MV-4-11 (cell line): ENCODE results near the gene ATF3.

Experiments
- DNase-seq: peaks from one replicate; lab custom pipeline; 2025; lab: John Stamatoyannopoulos, UW

The ATF3 gene, protein sequence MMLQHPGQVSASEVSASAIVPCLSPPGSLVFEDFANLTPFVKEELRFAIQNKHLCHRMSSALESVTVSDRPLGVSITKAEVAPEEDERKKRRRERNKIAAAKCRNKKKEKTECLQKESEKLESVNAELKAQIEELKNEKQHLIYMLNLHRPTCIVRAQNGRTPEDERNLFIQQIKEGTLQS

GRCh38 chr1:212608392-212608958 lies at the start of gene ATF3:
TSS of gene ATF3 (plus strand) at chr1:212608761. CDS start at chr1:212615022, 6,261 bp downstream.
- DNase-seq, result peak; percentile 96

GRCh38 chr1:212559929-212560328 lies 48.6 kb upstream of the ATF3 start:
- no peak for DNase-seq

GRCh38 chr1:212560933-212561460 lies 47.6 kb upstream of the ATF3 start:
- DNase-seq, result no peak

DNA sequence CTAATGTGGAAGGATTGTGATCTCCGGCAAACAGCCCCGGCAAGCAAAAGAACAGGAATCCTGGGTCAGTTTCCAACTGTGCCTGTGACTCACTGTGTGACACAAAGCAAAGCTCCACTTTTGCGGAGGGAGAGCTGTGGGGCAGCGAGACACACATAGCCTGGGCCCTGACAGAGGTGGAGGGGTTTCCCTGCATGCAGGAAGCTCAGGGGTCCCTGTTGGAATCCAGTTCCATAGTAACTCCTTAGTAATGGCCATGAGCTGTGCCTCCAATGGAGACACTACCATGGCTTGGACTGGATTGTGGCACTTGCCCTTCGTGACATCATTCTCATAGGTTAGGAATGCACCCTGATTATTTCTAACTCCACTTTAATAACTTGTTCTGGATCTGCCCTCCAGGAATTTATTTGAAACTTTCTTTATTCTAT lies 47.0 kb upstream of the ATF3 start:
- no peak for DNase-seq

DNA sequence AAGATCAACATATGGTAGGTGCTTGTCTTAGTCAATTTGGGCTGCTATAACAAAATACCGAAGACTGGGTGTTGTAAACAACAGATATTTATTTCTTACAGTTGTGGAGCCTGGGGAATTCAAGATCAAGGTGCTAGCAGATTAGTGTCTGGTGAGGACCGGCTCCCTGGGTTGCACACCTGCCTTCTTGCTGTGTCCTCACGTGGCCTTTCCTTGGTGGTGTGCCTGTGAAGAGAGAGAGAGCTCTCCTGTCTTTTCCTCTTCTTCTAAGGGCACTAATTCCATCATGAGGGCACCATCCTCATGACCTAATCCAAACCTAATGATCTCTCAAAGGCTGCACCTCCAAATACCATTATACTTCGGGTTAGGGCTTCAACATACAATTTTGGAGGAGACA lies 45.8 kb upstream of the ATF3 start:
- DNase-seq, result no peak

DNA sequence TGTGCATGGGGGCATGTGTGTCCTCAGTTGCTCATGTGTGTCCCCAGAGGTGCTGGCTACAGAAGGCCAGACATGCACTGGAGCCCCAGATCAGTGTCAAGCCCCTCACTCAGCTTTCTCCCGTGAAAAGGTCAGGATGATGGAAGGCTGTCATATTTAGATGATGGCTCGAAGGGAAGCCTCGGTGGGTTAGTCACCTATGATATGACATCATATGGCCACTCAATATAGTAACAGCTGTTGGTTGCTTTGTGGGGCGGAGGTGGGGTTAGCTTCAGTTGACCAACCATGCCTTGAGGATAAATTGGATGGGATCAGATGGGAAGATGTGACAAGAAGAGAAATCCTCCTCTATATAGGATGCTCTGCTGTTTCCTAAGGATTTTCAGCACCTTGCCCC lies 43.5 kb upstream of the ATF3 start:
- no peak for DNase-seq

GRCh38 chr1:212565571-212566305 lies 42.8 kb upstream of the ATF3 start:
- DNase-seq, result no peak

DNA sequence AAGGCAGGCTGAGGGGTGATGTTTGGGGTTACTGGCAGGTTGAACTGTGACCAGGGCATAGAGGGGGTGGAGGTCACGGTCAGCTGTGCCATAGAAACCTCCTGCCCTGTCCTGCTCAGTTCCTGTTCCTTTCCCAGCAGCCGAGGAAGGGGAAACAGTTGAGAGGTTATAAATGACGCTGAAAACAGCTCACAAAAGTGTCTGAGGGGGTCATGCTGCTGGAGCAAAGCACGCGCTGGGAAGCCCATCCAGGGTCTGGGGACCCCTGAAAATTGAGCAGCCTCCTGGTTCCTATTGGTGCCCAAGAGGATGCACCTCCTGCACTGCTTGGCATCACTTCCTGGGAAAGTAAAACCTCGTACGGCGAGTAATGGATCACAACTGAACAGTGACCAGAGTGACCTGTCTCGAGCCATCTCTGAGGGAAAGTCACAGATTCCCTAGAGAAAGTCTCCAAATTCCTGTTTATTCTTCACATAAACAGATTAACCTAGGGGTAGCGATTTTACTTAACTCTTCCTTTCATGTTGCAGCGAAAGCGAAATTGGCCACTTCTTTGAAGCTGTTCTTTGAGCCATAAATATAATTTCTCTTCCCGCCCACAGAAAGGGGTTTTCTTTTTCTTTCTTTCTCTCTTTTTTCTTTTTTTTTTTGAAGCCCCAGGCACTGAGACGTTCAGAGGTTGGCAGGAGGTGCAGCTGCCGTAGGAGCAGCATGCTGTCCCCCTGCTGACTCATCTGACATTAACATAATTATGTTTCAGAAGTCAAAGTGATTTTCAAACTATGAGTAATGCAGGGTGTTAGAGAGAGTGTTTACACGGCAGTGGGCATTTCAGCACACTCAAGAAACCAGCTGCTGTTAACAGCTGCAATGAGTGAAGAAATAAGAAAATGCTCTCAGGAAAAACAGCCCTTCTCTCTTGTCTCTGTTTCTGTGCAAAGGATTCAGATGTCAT lies 41.8 kb upstream of the ATF3 start:
- peak; percentile 87 for DNase-seq

GRCh38 chr1:212567638-212568037 lies 40.9 kb upstream of the ATF3 start:
- DNase-seq, result no peak

DNA sequence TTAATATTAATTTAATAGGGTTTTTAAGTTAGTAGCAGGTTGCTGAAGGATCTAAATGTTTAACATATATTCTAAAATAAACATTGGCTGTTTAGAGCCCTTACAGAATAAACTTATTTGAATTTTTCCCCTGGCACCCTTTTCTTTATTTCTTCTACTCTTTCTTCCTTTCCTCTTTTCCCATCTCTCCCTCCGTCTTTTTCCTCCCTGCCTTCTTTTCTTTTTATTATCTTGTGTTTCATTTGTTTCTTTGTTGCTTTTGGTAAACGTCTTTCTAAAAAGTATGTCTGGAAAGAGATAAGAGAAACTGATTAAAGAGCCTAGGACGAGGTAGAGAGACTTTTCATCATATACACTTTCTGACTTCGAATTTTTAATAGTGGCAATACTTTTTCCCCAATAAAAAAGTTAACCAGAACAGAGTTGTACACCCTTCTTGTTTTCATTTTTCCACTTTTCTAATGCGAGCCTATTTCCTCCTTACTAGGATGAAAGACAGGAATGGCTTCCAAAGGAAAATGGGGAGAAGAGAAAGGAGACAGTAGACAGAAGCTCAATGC lies 39.5 kb upstream of the ATF3 start:
- no peak for DNase-seq

DNA sequence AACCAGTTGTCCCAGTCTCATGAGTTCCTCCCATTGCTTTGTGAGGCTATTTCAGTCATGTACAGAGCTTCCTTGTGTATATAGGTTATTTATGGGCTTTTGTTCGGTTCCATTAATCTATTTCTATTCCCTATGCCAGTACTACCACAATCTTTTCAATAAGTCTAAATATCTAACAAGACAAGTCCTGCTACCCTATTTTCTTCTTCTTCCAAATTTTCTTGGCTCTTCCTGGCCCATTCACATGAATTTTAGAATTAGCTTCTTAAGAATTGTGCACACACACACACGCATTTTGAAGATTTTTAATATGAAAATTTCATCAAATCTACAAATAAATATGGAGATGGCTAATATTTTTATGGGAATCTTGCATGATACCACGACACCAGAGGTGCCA lies 33.8 kb upstream of the ATF3 start:
- DNase-seq, result no peak

GRCh38 chr1:212575333-212575732 lies 33.2 kb upstream of the ATF3 start:
- no peak for DNase-seq

GRCh38 chr1:212578041-212578440 lies 30.5 kb upstream of the ATF3 start:
- peak; percentile 34 for DNase-seq

DNA sequence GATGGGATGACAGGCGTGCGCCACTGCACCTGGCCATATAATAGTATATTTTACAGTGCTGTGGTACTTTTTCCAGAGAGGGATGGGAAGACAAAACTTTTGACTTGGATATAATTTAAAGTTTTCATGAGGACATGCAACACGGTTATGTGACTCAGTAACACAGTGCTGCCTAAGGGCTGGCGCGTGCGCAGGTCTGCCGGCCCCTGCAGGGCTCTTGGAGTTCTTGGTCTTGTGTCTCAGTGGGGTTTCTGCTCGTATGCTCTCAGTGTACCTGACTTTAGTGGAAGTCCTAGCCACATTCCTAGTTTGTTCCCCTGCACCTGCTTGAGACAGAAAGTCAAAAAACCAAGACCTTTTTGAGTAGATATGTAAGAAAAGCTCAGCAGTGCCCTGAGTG lies 27.5 kb upstream of the ATF3 start:
- no peak for DNase-seq

DNA sequence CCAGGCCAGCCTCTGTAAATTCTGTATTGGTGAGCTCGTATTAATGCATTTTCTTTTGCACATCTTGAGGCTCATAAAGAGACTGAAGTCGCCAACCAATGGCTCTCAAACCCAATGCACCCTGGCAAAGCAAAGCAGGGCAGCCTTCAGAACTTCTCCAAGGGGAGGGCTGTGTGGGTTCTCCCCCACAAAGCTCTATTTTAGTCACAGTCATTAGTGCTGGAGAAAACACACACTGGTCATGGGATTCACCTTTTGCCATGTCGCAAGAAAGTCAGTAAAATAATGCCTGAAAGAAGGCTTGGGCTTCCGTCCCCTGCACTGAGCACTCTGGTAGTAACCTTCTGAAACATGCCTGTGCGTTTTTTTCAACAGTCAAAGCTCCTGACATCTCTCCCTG lies 26.3 kb upstream of the ATF3 start:
- no peak for DNase-seq

DNA sequence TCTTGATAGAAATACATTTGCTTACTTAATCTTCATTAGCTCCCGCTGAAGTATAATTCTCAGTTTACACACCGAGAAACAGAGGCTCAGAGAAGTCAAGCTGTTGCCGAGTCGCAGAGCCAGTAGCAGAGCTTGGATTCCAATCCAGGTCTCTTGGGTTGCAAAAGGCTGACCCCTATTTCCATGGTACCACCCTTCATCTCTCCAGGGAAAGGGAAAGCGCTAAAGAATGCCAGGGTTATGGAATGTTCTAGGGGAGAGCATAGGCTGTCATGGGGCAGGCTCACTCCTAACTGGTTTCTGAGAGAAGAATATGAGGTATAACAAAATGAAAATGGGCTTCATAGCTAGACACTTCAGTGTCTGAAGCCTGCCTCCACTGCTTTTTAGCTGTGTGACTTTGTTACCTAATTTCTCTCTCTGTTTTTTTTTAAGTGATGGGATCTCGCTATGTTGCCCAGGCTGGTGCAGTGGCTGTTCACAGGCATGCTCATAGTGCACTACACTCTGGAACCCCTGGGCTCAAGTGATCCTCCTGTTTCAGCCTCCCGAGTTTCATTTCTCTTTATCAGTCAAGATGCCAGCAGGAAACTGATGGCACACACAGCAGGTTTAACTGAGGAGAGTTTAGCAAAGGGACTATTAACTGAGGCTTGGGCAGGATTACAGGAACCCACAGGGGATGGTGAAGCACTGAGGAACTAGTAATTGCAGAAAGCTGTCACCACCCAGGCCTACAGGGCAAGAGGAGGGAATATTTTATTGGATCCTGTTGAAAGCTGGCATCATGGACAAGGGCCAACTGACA lies 25.5 kb upstream of the ATF3 start:
- peak; percentile 43 for DNase-seq

DNA sequence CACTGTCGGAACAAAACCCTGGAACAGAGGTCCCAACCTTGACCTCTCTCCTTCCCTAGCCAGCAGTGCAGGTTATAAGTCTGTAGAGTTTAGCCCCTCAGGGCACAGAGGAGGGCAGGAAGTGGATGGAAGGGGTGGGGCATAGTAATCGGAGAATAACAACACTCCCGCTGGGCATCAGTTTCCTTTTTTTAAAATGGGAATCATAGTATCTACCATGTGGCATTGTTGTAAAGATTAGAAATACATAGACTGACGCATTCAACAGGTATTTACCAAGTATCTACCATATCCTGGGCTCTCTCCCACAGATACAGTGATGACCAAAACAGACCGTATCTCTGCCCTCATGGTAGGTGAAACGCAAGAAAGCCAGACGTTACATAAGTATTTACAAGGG lies 24.9 kb upstream of the ATF3 start:
- DNase-seq, result no peak

DNA sequence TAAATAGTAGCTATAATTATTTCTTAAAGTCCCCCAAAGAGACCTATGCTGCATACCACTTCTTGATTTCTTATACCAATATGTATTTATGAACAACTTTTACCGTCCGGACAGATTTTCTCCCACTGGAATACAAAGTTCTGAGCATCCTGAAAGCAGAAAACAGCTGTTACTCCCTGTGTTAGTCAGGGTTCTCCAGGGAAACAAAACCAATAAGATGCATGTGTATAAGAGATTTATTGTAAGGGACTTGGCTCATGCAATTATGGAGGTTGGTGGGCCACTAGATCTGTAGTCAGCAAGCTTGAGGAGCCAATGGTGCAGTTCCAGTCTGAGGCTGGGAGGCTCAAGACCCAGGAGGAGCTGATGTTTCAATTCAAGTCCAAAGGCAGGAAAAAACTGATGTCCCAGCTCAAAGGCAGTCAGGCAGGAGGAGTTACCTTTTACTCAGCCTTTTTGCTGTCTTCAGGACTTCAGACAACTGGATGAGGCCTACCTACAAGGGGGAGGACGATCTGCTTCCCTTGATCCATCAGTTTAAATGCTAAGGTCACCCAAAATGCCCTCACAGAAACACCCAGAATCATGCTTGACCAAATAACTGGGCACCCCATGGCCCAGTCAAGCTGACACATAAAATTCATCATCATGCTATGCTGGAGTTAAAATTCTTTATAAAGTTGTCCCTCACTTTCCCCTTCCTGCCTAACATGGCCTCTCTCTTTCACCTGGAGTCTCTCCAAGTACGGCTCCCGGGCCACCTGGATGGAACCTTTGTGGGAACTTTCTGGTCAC lies 24.3 kb upstream of the ATF3 start:
- DNase-seq, result no peak

DNA sequence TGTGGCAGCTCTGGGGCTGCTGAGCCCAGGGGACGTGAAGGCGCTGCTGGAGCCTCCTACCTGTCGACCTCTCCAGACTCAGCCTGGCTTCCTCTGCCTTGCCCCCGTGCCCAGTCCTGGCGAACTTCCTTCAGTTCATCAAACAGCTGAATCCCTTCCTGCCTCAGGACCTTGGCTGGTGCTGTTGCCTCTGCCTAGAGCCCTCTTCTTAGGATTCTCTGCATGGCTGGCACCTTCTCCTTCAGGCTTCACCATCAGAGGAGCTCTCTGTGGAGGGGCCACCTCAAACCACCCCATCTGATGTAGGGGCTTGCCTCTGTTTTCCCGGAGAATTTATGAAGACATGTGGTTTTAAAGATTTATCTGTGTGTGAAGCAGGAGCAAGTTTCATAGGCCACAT lies 23.4 kb upstream of the ATF3 start:
- no peak for DNase-seq
